Tibial nerve (tissue), 4 donors: ENCODE measurements around the gene TLE4. TPM values are rescaled to one million over a fixed set of nuclear protein-coding genes. Genes with fewer than 3 reads are reported as not detected.

ENCODE experiments used
- DNase-seq, 2 donors: peaks; one replicate each; pipeline ENCODE4 v3.0.0-alpha.2; 2019; ENCODE audit warnings: low spot score in 2 of 2
- H3K27ac ChIP-seq, 4 donors: fragments of 200-600 bp; sonication (generic) in 3 of 4; one replicate each; pipeline ENCODE4 v1.5.1; 2017 to 2019; ENCODE audit warnings: mild to moderate bottlenecking in 1 of 4
- H3K27me3 ChIP-seq, 2 donors: fragments of 200-600 bp; sonication (generic) in 1 of 2; one replicate each; pipeline versions ENCODE4 v1.5.1 to v1.6.0; 2017 to 2019
- H3K36me3 ChIP-seq, 3 donors: fragments of 200-600 bp; sonication (generic); one replicate each; pipeline ENCODE4 v1.5.1; 2018 to 2019
- H3K4me1 ChIP-seq, 4 donors: fragments of 200-600 bp; sonication (generic) in 3 of 4; one replicate each; pipeline ENCODE4 v1.5.1; 2017 to 2019
- H3K4me3 ChIP-seq, 4 donors: fragments of 200-600 bp; sonication (generic) in 3 of 4; one replicate each; pipeline ENCODE4 v1.5.1; 2017 to 2019; ENCODE audit warnings: mild to moderate bottlenecking in 1 of 4, moderate library complexity in 1 of 4
- H3K9me3 ChIP-seq, 4 donors: fragments of 200-600 bp; sonication (generic) in 3 of 4; one replicate each; pipeline ENCODE4 v1.5.1; 2017 to 2019
- EP300 ChIP-seq, 2 donors: sonication (generic); formaldehyde crosslinking; IDR thresholded peaks; one replicate each; pipeline ENCODE4 v1.6.1; 2017; ENCODE audit warnings: antibody characterized with exemption in 2 of 2, mild to moderate bottlenecking in 1 of 2
- POLR2A ChIP-seq, 2 donors: fragments of 450-650 bp; IDR thresholded peaks; one replicate each; pipeline ENCODE4 v1.6.1; 2017; ENCODE audit warnings: antibody characterized with exemption in 2 of 2, mild to moderate bottlenecking in 2 of 2, moderate library complexity in 2 of 2
- WGBS, 2 donors: methylation state at CpG; one replicate each; pipeline ENCODE4 v1.1.5; 2018; 5-methylcytosine and 5-hydroxymethylcytosine counted together
- total RNA-seq, 4 donors: library from RNA; depleted of rRNA; stranded (reverse); fragments of >200 nt; gene quantifications; one replicate each; pipeline ENCODE4 v1.1.0, GENCODE V29; 2016
- TF ChIP-seq, protein P1 (sequence below), 5 experiments: fragments of 200-600 bp in 3 of 5; fragments of 450-650 bp in 2 of 5; sonication (generic) in 3 of 5; IDR thresholded peaks; one replicate each; pipeline ENCODE4 v1.5.1; 2016 to 2019; ENCODE audit warnings: antibody characterized with exemption in 5 of 5, mild to moderate bottlenecking in 3 of 5, moderate library complexity in 2 of 5

Gene TLE4
- total RNA-seq, 4 donors from 2014 or later = 28.0 to 34.3 (median 29.8) TPM

DNA sequence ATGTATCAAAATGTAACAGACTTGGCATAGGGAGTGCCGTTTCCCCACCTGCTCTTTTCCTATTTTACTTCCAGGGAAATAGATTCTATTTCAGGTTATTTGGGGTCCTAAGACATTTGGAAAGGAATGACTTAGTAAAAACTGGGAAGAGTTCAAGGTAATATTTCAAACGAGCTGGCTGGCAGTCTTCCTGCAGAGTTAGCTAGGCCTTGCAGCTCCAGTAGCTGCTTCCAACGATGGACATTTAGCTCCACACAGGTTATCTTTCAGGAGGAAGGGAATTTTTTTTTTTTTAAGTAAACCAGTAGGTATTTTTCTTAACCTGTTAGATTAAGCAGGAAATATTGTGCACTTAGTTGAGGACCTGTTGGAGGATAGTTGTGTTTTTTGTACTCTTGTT lies 45.2 kb downstream of the TLE4 start:
- 65 to 70% methylated on average over 3 of the region's 3 CpGs for WGBS, 2 donors
- no peak for DNase-seq
- Histone ChIP-seq H3K36me3 (no peaks in the 10 kb centered on the region), H3K27me3 (no peaks in the 10 kb centered on the region), H3K27ac (no peak overlapping the region), H3K9me3 (no peaks in the 10 kb centered on the region), H3K4me1 (peaks cover 0 to 32% (median 12%) of the 10 kb centered on the region in 4 donors), H3K4me3 (no peak overlapping the region)
- TF ChIP-seq, protein P1, sequence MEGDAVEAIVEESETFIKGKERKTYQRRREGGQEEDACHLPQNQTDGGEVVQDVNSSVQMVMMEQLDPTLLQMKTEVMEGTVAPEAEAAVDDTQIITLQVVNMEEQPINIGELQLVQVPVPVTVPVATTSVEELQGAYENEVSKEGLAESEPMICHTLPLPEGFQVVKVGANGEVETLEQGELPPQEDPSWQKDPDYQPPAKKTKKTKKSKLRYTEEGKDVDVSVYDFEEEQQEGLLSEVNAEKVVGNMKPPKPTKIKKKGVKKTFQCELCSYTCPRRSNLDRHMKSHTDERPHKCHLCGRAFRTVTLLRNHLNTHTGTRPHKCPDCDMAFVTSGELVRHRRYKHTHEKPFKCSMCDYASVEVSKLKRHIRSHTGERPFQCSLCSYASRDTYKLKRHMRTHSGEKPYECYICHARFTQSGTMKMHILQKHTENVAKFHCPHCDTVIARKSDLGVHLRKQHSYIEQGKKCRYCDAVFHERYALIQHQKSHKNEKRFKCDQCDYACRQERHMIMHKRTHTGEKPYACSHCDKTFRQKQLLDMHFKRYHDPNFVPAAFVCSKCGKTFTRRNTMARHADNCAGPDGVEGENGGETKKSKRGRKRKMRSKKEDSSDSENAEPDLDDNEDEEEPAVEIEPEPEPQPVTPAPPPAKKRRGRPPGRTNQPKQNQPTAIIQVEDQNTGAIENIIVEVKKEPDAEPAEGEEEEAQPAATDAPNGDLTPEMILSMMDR (IDR thresholded peaks at IDR 0.05) = no peak
- no peak for TF ChIP-seq POLR2A (IDR thresholded peaks at IDR 0.05)
- no peak for TF ChIP-seq EP300 (IDR thresholded peaks at IDR 0.05)

DNA sequence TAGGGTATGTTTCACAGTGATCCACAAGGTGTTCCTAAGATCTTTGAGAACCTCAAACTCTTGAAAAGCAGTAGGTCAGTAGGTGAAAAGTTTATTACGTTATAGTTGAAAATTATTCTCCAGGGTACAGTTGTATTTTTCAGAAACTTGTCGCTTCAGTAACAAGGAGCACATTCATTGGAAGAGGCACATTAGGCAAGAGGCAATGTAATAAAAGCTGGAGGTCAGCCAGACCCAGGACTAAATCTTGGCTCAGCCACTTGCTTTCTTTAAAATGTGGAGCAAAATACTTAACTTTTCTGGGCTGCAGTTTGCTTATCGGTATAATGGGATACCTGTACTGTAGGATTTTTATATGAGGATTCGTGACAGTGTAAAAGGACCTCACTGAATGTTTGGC lies 45.6 kb downstream of the TLE4 start:
- no peak overlapping the region for H3K27ac ChIP-seq

DNA sequence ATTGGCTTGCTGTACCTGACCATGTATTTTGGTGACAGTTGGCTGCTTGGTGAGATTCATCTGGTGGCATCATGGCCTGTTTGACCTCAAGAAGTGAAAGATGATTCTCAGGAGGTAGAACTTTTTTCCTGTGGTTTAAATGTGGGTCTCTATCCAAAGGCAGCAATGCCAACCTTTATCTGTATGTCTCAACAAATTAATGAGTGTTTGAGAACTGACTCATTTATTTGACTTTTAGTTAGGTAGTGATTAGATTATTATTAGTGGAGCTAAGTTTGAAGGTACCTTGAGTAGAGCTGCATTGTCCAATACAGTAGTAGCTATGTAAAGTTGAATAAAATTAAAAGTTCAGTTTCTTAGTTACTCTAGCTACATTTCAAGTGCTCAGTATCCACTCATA lies 48.2 kb downstream of the TLE4 start:
- no peaks in the 10 kb centered on the region for H3K27me3 ChIP-seq
- H3K4me1 ChIP-seq = peaks cover 0 to 30% (median 10%) of the 10 kb centered on the region in 4 donors
- no peak overlapping the region for H3K4me3 ChIP-seq
- no peak for DNase-seq
- no peaks in the 10 kb centered on the region for H3K9me3 ChIP-seq
- H3K27ac ChIP-seq = no peak overlapping the region
- no peaks in the 10 kb centered on the region for H3K36me3 ChIP-seq
- no peak for TF ChIP-seq POLR2A (IDR thresholded peaks at IDR 0.05)
- TF ChIP-seq EP300 (IDR thresholded peaks at IDR 0.05) = no peak
- TF ChIP-seq, protein P1 (IDR thresholded peaks at IDR 0.05) = no peak

More for the DNA sequence above, 45.6 kb downstream of the TLE4 start:
- no peaks in the 10 kb centered on the region for H3K9me3 ChIP-seq
- no peak overlapping the region for H3K4me3 ChIP-seq
- no peaks in the 10 kb centered on the region for H3K27me3 ChIP-seq
- no peaks in the 10 kb centered on the region for H3K36me3 ChIP-seq
- TF ChIP-seq, protein P1 (IDR thresholded peaks at IDR 0.05) = no peak
- TF ChIP-seq POLR2A (IDR thresholded peaks at IDR 0.05) (no peak), EP300 (IDR thresholded peaks at IDR 0.05) (peak in 1 of 2 donors; percentile 44)
- H3K4me1 ChIP-seq = peaks cover 0 to 27% (median 11%) of the 10 kb centered on the region in 4 donors
- 23 to 33% methylated on average over 4 of the region's 4 CpGs for WGBS, 2 donors
- peak; percentile 12 to 50 for DNase-seq

DNA sequence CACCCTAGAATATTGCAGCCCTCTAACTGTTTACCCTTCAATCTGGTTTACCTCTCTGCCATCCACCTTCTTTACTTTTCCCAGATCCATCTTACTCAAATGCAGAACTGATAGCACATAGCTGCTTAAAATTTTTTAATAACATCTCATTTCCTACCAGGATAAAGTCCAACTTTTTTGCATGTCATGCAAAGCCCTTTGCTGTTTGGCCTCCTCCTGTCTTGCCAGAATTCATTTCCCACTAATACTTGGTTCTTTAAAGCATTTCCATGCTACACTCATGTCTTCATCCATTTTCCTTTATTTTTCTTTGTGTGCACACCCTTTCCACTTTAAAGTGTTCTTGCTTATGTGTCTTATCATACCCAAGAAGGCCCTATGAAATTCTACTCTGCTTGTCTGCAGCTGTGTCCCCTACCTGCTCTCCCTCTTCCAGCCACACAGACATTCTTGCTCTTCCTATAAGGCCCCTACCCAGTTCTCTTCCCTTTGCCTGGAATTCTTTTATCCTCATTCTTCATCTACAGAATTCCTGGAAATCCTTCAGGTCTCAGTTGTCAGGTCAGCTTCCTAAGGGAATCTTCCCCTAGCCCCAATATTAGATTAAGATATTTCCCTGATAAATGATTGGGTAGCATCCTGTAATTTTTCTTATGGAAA lies 50.3 kb downstream of the TLE4 start:
- H3K4me3 ChIP-seq = no peak overlapping the region
- no peaks in the 10 kb centered on the region for H3K9me3 ChIP-seq
- H3K27me3 ChIP-seq = no peaks in the 10 kb centered on the region
- no peak overlapping the region for H3K27ac ChIP-seq
- H3K36me3 ChIP-seq = no peaks in the 10 kb centered on the region
- peaks cover 0 to 21% (median 8%) of the 10 kb centered on the region in 4 donors for H3K4me1 ChIP-seq
- TF ChIP-seq POLR2A (IDR thresholded peaks at IDR 0.05) (no peak), EP300 (IDR thresholded peaks at IDR 0.05) (no peak)
- TF ChIP-seq, protein P1 (IDR thresholded peaks at IDR 0.05) = no peak
- no peak for DNase-seq

DNA sequence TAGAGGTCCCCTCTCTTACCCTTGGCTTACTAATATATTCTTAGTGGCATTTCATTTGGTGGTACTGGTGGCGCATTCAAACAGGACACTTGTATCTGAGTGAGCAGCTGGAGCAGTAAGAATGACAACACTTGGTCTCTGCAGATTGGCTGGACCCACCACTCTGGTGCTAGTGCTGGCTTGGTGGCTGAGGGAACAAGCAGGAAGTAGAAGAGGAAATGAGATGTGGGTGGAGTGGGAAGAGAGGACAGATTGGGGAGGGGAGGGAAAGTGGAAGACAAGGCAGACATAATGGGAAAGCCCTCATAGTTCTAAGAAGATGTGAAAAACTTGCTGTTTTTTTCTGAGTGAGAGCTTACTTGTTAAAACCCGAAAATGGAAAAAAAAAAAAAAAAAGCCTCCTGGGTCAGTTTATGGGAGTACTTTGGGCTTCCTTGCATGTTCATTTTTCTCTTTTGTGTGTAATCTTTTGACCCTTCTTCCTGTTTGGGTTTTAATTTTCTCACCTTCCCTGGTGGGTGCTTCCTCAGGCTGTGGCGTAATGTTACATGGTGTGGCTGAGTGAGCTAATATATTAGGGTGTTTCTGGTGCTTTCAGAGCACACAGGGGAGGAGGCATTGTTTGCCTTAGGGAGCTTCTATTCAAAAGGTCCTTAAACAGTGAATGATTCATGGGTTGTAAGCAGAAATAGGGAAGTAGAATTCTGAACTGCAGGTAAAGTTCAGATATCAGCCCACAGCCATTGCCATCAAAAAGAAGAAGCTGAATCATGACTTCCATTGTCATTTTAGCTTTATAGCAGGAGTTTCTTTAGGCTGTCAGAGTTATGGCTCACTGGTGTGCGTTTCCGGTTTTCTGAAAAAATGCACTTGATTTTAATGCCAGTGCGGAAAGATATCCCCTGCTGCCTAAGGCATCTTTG lies 52.3 kb downstream of the TLE4 start:
- Histone ChIP-seq H3K36me3 (no peaks in the 10 kb centered on the region), H3K27me3 (no peaks in the 10 kb centered on the region), H3K4me1 (peaks cover 0 to 8% (median 7%) of the 10 kb centered on the region in 4 donors), H3K4me3 (no peak overlapping the region), H3K27ac (no peak overlapping the region), H3K9me3 (no peaks in the 10 kb centered on the region)
- TF ChIP-seq EP300 (IDR thresholded peaks at IDR 0.05) = peak in 1 of 2 donors; percentile 44
- TF ChIP-seq, protein P1 (IDR thresholded peaks at IDR 0.05) = no peak
- DNase-seq = no peak
- WGBS, 2 donors = 64 to 70% methylated on average over 6 of the region's 6 CpGs
